GM13977 (cell line): ENCODE results near the gene NFATC2.

Experiments used
- DNase-seq: peaks from one replicate; pipeline ENCODE4 v3.0.0; 2012; ENCODE audit warnings: low spot score
- in situ Hi-C: fragments of 300-500 bp; cut with MboI; formaldehyde crosslinking; loops from one replicate; pipeline ENCODE4 v1.12.0; 2022; ENCODE audit warnings: low sequenced_read_pairs, low pct_unique_long_range_greater_than_20kb, mixed read lengths, inconsistent platforms; ENCODE audit not compliant: unreplicated experiment
- TF ChIP-seq, protein P1 (sequence below): IDR thresholded peaks from 2 replicates; pipeline ENCODE4 v1.5.1; 2012; ENCODE audit warnings: mild to moderate bottlenecking, control low read depth; ENCODE audit not compliant: insufficient read depth; ENCODE audit errors: extremely low read depth, missing control alignments

Gene NFATC2

DNA sequence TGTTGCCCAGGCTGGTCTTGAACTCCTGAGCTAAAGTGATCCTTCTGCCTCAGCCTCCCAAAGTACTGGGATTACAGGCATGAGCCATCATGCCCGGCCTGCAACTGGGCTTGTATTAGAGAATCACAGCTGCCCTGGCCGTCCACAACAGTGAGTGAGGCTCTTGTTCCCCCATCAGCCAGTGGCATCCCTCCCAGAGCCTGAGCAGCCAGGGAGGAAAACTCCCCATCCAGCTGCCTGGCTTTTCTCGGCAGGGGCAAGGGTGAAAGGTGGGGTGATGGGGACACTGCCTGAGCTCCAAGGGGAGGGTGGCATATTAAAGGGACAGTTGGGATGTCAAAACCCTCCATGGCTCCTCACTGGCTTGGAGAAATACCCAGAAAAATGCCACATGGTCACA is 185.6 kb downstream of the NFATC2 start:
- in situ Hi-C loops, result no loop called here
- no peak for DNase-seq
- TF ChIP-seq, protein P1, sequence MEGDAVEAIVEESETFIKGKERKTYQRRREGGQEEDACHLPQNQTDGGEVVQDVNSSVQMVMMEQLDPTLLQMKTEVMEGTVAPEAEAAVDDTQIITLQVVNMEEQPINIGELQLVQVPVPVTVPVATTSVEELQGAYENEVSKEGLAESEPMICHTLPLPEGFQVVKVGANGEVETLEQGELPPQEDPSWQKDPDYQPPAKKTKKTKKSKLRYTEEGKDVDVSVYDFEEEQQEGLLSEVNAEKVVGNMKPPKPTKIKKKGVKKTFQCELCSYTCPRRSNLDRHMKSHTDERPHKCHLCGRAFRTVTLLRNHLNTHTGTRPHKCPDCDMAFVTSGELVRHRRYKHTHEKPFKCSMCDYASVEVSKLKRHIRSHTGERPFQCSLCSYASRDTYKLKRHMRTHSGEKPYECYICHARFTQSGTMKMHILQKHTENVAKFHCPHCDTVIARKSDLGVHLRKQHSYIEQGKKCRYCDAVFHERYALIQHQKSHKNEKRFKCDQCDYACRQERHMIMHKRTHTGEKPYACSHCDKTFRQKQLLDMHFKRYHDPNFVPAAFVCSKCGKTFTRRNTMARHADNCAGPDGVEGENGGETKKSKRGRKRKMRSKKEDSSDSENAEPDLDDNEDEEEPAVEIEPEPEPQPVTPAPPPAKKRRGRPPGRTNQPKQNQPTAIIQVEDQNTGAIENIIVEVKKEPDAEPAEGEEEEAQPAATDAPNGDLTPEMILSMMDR, result no peak

DNA sequence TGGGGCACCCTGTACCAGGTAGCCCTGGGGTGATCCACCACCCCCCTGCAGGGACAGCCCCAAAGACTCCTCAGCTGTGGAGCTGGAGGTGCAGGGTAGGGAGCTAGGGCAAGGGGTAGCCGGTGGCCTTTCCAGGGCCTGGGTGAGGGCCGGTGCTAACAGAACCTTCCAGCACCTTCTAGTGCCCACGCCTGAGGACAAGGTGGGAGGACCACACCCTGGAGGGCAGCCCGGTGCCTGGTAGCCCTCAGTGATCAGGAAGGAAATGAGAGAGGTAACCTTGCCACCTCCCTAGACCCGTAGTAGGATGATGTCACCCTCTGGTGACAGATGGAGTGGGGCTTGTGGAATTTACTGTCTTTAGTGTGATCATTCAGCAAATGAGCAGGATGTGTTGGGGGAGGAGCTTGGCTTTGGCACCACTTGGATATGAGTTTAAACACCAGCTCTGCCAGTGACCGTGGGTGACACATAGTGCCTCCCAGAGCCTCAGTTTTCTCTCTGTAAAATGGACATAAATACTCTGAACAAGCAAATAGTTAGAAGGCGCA is 187.7 kb downstream of the NFATC2 start:
- DNase-seq, result no peak
- TF ChIP-seq, protein P1, result no peak
- in situ Hi-C loops, result no loop called here

DNA sequence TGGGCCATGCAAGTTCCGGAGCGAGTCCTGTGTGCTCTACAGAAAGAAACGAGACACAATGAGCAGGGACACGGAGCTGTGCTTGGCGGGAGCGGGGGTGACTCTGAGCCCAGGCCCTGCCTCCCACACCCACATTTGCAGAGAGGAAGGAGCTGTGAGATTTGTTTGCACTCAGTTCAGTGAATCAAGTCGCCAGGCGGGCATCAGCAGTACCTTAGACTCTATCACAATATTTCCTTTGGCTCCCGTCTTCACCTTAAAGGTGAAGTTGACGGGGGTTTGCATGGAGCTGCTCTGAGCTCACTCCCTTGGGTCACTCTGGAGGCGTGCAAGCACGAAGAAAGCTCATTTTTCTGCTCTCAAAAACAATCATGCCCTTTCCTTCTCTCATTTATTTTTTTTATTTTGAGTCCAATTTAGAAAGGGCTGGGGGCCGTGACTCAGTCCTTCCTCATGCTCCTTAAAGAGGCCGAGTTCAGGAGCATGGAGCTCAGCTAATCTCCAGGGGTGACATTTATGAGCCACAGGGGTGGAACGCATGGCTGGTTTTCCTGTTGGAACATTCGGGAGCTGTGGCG is 188.2 kb downstream of the NFATC2 start:
- TF ChIP-seq, protein P1, result no peak
- no peak for DNase-seq
- in situ Hi-C loops, result no loop called here

DNA sequence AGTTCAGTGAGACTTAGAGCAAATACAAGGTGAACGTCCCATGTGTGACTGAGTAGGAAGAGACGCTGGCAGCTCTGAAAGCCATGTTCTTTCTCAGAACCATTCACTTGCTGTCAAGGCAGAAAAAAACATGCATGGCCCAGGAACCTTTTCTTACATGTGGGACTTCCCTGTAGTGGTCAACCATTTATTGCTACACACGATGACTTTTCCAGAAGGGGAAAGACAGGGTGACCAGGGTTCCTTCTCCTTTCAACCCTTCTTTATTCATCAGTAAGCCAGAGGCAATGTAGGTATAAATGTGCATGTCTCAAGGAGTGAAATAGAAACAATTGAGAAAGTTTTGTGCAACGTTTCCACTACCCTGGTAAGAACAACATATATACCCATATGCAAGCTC is 189.0 kb downstream of the NFATC2 start:
- TF ChIP-seq, protein P1, result no peak
- in situ Hi-C loops, result no loop called here
- no peak for DNase-seq

DNA sequence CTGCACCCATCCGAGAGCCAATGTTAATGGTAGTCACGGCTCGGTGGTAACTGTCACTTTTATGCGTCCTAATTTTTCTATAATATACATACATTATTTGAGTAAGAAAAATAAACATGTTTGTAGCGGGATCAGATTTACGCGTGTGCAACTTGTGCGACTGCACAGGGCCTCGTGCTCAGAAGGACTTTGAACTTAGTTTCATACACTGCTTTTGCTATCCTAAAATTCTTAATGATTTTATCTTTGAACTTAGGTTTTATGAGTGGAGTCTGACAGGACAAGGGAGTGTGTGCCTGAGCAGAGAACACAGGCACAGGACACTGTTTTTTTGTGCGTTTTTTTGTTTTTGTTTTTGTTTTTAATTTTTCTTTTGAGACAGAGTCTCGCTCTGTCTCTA is 189.7 kb downstream of the NFATC2 start:
- no peak for DNase-seq
- TF ChIP-seq, protein P1, result no peak
- in situ Hi-C loops, result no loop called here

DNA sequence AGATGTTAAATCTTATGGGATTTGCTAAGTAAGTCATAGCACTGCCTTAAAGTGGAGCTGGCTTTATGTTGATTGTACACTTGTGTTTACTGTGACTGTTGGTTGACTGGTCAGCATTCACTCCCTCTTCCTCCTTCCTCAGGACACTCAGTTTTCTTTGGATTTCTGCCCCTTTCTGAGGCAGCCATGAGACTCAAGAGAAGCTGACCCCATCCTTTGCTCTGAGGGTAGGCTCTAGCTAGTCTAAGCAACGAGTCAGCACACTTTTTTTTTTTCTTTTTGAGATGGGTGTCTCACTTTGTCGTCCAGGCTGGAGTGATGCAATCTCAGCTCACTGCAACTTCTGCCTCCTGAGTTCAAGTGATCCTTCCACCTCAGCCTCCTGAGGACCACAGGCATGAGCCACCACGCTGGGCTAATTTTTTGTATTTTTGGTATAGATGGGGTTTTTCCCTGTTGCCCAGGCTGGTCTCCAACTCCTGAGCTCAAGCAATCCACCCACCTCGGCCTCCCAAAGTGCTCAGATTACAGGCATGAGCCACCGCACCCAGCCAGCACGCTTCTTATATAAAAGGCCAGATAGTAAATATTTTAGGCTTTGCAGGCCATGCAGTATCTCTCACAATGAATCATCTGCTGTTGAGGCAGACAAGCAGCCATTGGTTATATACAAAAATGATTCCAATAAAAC is 191.4 kb downstream of the NFATC2 start:
- DNase-seq, result no peak
- in situ Hi-C loops, result no loop called here
- TF ChIP-seq, protein P1, result no peak
